HepG2 (cell line): ENCODE results near the gene ALB. TPM values are rescaled to one million over a fixed set of nuclear protein-coding genes. Genes with fewer than 3 reads are reported as not detected.

Experiments
- GTF3A ChIP-seq: sonication (generic); formaldehyde crosslinking; conservative IDR thresholded peaks from 2 replicates; pipeline ENCODE4 v1.4.0; 2020; ENCODE audit warnings: mild to moderate bottlenecking, missing genetic modification reagents
- HNRNPL ChIP-seq: fragments of 200-400 bp; formaldehyde crosslinking; IDR thresholded peaks from 2 replicates; pipeline ENCODE4 v1.6.1; 2017; ENCODE audit warnings: mild to moderate bottlenecking, low read depth, low read length
- KLF16 ChIP-seq, 2 experiments: sonication (generic) in 1 of 2; formaldehyde crosslinking in 1 of 2; IDR thresholded peaks; 2 replicates each; pipeline versions ENCODE4 v1.6.1 to v1.8.0; 2016 to 2023; ENCODE audit warnings: missing genetic modification reagents in 2 of 2, missing compliant biosample characterization in 1 of 2
- PAXIP1 ChIP-seq: sonication (generic); formaldehyde crosslinking; conservative IDR thresholded peaks from 2 replicates; pipeline ENCODE4 v1.4.0; 2020; ENCODE audit warnings: mild to moderate bottlenecking, missing genetic modification reagents, moderate library complexity
- POGK ChIP-seq: sonication (generic); formaldehyde crosslinking; conservative IDR thresholded peaks from 2 replicates; pipeline ENCODE4 v1.8.0; 2022; ENCODE audit warnings: mild to moderate bottlenecking, moderate library complexity, missing genetic modification reagents
- SOX6 ChIP-seq, 2 experiments: fragments of 450-650 bp in 1 of 2; sonication (generic) in 1 of 2; formaldehyde crosslinking in 1 of 2; IDR thresholded peaks; 2 replicates each; pipeline versions ENCODE4 v1.4.0 to v1.6.1; 2017 to 2020; ENCODE audit warnings: antibody characterized with exemption in 1 of 2, mild to moderate bottlenecking in 1 of 2, missing genetic modification reagents in 1 of 2
- THAP11 ChIP-seq: IDR thresholded peaks from 2 replicates; pipeline ENCODE4 v1.6.1; 2016; ENCODE audit warnings: missing biosample characterization, missing genetic modification reagents
- ZFP37 ChIP-seq: sonication (generic); formaldehyde crosslinking; IDR thresholded peaks from 2 replicates; pipeline ENCODE4 v1.4.0; 2020; ENCODE audit warnings: missing genetic modification reagents, borderline replicate concordance
- ZFP41 ChIP-seq: sonication (generic); formaldehyde crosslinking; IDR thresholded peaks from 2 replicates; pipeline ENCODE4 v1.4.0; 2020; ENCODE audit warnings: mild to moderate bottlenecking, missing genetic modification reagents, borderline replicate concordance
- ZNF232 ChIP-seq: sonication (generic); formaldehyde crosslinking; IDR thresholded peaks from 2 replicates; pipeline ENCODE4 v1.4.0; 2020; ENCODE audit warnings: missing genetic modification reagents, borderline replicate concordance
- ZNF674 ChIP-seq: sonication (generic); formaldehyde crosslinking; IDR thresholded peaks from 2 replicates; pipeline ENCODE4 v1.5.0; 2020; ENCODE audit warnings: low read depth, mild to moderate bottlenecking, missing genetic modification reagents
- ZNF841 ChIP-seq: sonication (generic); formaldehyde crosslinking; IDR thresholded peaks from 2 replicates; pipeline ENCODE4 v1.8.1; 2023; ENCODE audit warnings: missing genetic modification reagents, borderline replicate concordance
- polyA plus RNA-seq, 8 experiments: library from polyadenylated mRNA; depleted of rRNA in 3 of 8; stranded (reverse) in 7 of 8; unstranded in 1 of 8; fragments of >200 nt; fragmentation: Illumina TruSeq in 4 of 8; extraction: Trizol in 4 of 8; gene quantifications; 2 replicates each; pipeline versions ENCODE4 v1.2.1 to v1.2.3, GENCODE V29; 2011 to 2016; ENCODE audit warnings: low read depth in 4 of 8, missing spikeins in 1 of 8, mixed read lengths in 1 of 8; ENCODE audit not compliant: insufficient read depth in 1 of 8
- total RNA-seq, 5 experiments: library from RNA; depleted of rRNA; stranded (reverse); fragments of >200 nt; fragmentation: Illumina TruSeq; extraction: Trizol; gene quantifications; 2 replicates each; pipeline ENCODE4 v1.2.3, GENCODE V29; 2016; ENCODE audit warnings: low read depth in 1 of 5
- TF ChIP-seq, protein P1 (sequence below): sonication (generic); formaldehyde crosslinking; IDR thresholded peaks from 2 replicates; pipeline ENCODE4 v1.5.0; 2020; ENCODE audit warnings: mild to moderate bottlenecking, missing genetic modification reagents
- TF ChIP-seq, protein P2 (sequence below): sonication (generic); formaldehyde crosslinking; IDR thresholded peaks from 2 replicates; pipeline ENCODE4 v1.4.0; 2020; ENCODE audit warnings: missing genetic modification reagents

ALB gene
- total and polyA plus RNA-seq, 2 of the 13 experiments (the other 11 are each of a cell fraction or from before 2014, with no cell fraction given): 22,259 to 22,625 TPM

DNA sequence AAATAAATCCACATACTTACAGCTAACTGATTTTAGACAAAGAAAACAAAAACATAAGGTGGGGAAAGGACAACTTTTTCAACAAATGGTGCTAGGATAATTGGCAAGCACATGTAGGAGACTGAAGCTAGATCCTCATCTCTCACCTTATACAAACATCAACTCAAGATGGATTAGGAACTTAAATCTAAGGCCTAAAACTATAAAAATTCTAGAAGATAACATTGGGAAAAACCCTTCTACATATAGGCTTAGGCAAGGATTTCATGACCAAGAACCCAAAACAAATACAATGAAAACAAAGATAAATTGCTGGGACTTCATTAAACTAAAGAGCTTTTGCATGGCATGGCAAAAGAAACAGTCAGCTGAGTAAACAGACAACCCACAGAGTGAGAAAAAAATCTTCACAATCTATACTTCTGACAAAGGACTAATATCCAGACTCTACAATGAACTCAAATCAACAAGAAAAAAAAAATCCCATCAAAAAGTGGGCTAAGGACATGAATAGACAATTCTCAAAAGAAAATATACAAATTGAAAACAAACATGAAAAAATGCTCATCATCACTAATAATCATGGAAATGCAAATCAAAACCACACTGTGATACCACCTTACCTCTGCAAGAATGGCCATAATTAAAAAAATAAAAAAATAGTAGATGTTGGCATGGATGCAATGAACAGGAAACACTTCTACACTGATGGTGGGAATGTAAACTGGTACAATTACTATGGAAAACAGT is 17.8 kb downstream of the ALB start (continued):
- TF ChIP-seq PAXIP1 (CRISPR knock-in tag) (0 out of 2 replicates have a peak, but pooled peaks have one; percentile 21), HNRNPL (0 out of 2 replicates have a peak, but pooled peaks have one; percentile 31), GTF3A (CRISPR knock-in tag) (no peak), ZNF232 (CRISPR knock-in tag) (no peak), ZFP41 (CRISPR knock-in tag) (no peak), ZNF841 (CRISPR knock-in tag) (0 out of 2 replicates have a peak, but pooled peaks have one; percentile 47), SOX6 (IDR thresholded peaks at IDR 0.05) (no peak), SOX6 (CRISPR knock-in tag; IDR thresholded peaks at IDR 0.05) (peak; percentile 28; the same call in 1 of the 2 replicates), THAP11 (CRISPR knock-in tag) (no peak), ZNF674 (CRISPR knock-in tag) (no peak), KLF16 (CRISPR knock-in tag; IDR thresholded peaks at IDR 0.05) (peak in 1 of 2 experiments; percentile 10; a peak in 1 of 4 replicates), POGK (CRISPR knock-in tag) (0 out of 2 replicates have a peak, but pooled peaks have one; percentile 34), ZFP37 (no peak)
- TF ChIP-seq, protein P1, sequence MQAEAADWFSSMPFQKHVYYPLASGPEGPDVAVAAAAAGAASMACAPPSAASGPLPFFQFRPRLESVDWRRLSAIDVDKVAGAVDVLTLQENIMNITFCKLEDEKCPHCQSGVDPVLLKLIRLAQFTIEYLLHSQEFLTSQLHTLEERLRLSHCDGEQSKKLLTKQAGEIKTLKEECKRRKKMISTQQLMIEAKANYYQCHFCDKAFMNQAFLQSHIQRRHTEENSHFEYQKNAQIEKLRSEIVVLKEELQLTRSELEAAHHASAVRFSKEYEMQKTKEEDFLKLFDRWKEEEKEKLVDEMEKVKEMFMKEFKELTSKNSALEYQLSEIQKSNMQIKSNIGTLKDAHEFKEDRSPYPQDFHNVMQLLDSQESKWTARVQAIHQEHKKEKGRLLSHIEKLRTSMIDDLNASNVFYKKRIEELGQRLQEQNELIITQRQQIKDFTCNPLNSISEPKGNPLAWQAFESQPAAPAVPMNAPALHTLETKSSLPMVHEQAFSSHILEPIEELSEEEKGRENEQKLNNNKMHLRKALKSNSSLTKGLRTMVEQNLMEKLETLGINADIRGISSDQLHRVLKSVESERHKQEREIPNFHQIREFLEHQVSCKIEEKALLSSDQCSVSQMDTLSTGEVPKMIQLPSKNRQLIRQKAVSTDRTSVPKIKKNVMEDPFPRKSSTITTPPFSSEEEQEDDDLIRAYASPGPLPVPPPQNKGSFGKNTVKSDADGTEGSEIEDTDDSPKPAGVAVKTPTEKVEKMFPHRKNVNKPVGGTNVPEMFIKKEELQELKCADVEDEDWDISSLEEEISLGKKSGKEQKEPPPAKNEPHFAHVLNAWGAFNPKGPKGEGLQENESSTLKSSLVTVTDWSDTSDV (CRISPR knock-in tag): no peak
- TF ChIP-seq, protein P2, sequence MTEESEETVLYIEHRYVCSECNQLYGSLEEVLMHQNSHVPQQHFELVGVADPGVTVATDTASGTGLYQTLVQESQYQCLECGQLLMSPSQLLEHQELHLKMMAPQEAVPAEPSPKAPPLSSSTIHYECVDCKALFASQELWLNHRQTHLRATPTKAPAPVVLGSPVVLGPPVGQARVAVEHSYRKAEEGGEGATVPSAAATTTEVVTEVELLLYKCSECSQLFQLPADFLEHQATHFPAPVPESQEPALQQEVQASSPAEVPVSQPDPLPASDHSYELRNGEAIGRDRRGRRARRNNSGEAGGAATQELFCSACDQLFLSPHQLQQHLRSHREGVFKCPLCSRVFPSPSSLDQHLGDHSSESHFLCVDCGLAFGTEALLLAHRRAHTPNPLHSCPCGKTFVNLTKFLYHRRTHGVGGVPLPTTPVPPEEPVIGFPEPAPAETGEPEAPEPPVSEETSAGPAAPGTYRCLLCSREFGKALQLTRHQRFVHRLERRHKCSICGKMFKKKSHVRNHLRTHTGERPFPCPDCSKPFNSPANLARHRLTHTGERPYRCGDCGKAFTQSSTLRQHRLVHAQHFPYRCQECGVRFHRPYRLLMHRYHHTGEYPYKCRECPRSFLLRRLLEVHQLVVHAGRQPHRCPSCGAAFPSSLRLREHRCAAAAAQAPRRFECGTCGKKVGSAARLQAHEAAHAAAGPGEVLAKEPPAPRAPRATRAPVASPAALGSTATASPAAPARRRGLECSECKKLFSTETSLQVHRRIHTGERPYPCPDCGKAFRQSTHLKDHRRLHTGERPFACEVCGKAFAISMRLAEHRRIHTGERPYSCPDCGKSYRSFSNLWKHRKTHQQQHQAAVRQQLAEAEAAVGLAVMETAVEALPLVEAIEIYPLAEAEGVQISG (CRISPR knock-in tag): no peak
